CD8-positive, alpha-beta memory T cell (primary cell): ENCODE measurements around the gene LRIT3. TPM values are rescaled to one million over a fixed set of nuclear protein-coding genes. Genes with fewer than 3 reads are reported as not detected.

Experiments used
- CTCF ChIA-PET: fragments of 350-600 bp; sonication (Branson Sonifier 250); formaldehyde crosslinking; loops from one replicate; lab custom pipeline; 2021; ENCODE audit warnings: antibody characterized with exemption; lab: Charles Lee
- POLR2A ChIA-PET: fragments of 350-600 bp; sonication (Branson Sonifier 250); formaldehyde crosslinking; loops from one replicate; lab custom pipeline; 2021; ENCODE audit warnings: antibody characterized with exemption; lab: Charles Lee
- DNase-seq, 5 donors: peaks; one replicate each; pipeline versions ENCODE4 v3.0.0 to v3.0.0-alpha.2; 2020 to 2022; ENCODE audit warnings: mixed read lengths in 1 of 5
- H3K27ac ChIP-seq: one replicate; pipeline ENCODE4 v1.7.0; 2013; ENCODE audit warnings: low read depth, mild to moderate bottlenecking, low read length, moderate library complexity
- H3K27me3 ChIP-seq: 2 replicates; pipeline ENCODE4 v1.7.0; 2013; ENCODE audit warnings: low read length, mild to moderate bottlenecking; ENCODE audit not compliant: insufficient read depth, poor library complexity, severe bottlenecking
- H3K36me3 ChIP-seq: 2 replicates; pipeline ENCODE4 v1.7.0; 2013; ENCODE audit warnings: mild to moderate bottlenecking, low read length, moderate library complexity; ENCODE audit not compliant: insufficient read depth
- H3K4me1 ChIP-seq: 2 replicates; pipeline ENCODE4 v1.7.0; 2013; ENCODE audit warnings: mild to moderate bottlenecking, low read length, moderate library complexity; ENCODE audit not compliant: insufficient read depth
- H3K4me3 ChIP-seq: 2 replicates; pipeline ENCODE4 v1.7.0; 2013; ENCODE audit warnings: mild to moderate bottlenecking, low read length
- H3K9me3 ChIP-seq: 2 replicates; pipeline ENCODE4 v1.7.0; 2013; ENCODE audit warnings: mild to moderate bottlenecking, low read length
- H3K27ac Mint-ChIP-seq, 8 donors: one replicate each; pipeline ENCODE4 v1.8.0; 2020 to 2021; ENCODE audit warnings: mixed read lengths in 8 of 8, mild to moderate bottlenecking in 6 of 8, inconsistent platforms in 3 of 8, moderate library complexity in 3 of 8
- H3K27me3 Mint-ChIP-seq, 2 donors: one replicate each; pipeline ENCODE4 v1.8.0; 2020 to 2021; ENCODE audit warnings: mixed read lengths in 2 of 2, mild to moderate bottlenecking in 1 of 2, moderate library complexity in 1 of 2
- H3K36me3 Mint-ChIP-seq, 3 donors: one replicate each; pipeline ENCODE4 v1.8.0; 2020 to 2021; ENCODE audit warnings: mixed read lengths in 3 of 3, inconsistent platforms in 1 of 3, mild to moderate bottlenecking in 1 of 3
- H3K4me1 Mint-ChIP-seq, 3 donors: one replicate each; pipeline ENCODE4 v1.8.0; 2020 to 2021; ENCODE audit warnings: mixed read lengths in 3 of 3, inconsistent platforms in 1 of 3, mild to moderate bottlenecking in 1 of 3
- H3K4me3 Mint-ChIP-seq, 7 donors: one replicate each; pipeline ENCODE4 v1.8.0; 2020 to 2021; ENCODE audit warnings: mixed read lengths in 7 of 7, mild to moderate bottlenecking in 6 of 7, moderate library complexity in 4 of 7, inconsistent platforms in 2 of 7
- H3K9me3 Mint-ChIP-seq, 5 donors: one replicate each; pipeline ENCODE4 v1.8.0; 2020 to 2022; ENCODE audit warnings: mixed read lengths in 5 of 5, mild to moderate bottlenecking in 3 of 5, moderate library complexity in 2 of 5, inconsistent platforms in 1 of 5
- polyA plus RNA-seq: library from polyadenylated mRNA; unstranded; fragments of 300-500 nt; fragmentation: Illumina TruSeq; gene quantifications from one replicate; pipeline ENCODE4 v1.2.3, GENCODE V29; 2021
- total RNA-seq, 2 experiments: library from RNA; stranded (reverse); gene quantifications; one replicate each; pipeline ENCODE4 v1.2.3, GENCODE V29; 2021

The LRIT3 gene, protein sequence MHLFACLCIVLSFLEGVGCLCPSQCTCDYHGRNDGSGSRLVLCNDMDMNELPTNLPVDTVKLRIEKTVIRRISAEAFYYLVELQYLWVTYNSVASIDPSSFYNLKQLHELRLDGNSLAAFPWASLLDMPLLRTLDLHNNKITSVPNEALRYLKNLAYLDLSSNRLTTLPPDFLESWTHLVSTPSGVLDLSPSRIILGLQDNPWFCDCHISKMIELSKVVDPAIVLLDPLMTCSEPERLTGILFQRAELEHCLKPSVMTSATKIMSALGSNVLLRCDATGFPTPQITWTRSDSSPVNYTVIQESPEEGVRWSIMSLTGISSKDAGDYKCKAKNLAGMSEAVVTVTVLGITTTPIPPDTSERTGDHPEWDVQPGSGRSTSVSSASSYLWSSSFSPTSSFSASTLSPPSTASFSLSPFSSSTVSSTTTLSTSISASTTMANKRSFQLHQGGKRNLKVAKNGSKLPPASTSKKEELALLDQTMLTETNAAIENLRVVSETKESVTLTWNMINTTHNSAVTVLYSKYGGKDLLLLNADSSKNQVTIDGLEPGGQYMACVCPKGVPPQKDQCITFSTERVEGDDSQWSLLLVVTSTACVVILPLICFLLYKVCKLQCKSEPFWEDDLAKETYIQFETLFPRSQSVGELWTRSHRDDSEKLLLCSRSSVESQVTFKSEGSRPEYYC
- under 1 TPM; 0.20 to 0.24 TPM for total RNA-seq
- not detected for polyA plus RNA-seq

DNA sequence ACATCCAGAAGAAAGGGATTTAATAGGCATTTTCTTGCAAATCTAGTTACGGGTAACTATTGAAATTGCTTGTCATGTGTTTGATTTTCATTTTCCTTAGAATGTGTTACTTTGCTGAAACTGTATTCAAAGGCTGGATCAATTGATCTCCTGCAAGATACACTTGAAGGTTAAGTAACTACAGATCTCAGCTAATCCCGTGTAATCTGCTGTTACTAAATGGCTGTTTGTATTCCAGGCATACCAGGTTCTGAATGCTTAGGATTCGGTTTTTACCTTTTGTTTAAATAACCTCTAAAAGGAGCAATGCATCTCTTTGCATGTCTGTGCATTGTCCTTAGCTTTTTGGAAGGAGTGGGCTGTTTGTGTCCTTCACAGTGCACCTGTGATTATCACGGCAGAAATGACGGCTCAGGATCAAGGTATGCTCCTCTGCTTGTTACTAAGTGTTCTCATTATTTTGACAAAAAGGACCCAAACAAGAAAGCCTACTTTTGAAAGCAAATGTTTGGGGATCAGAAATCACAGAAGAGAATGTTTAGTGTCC, at the start of gene LRIT3:
LRIT3 (plus strand) TSS at position 212 of the 547 bp plus-strand sequence; CDS start at position 307, 95 bp downstream.
- no peak within 1 kb of the TSS for H3K27ac Mint-ChIP-seq
- POLR2A ChIA-PET: no interaction called here

DNA sequence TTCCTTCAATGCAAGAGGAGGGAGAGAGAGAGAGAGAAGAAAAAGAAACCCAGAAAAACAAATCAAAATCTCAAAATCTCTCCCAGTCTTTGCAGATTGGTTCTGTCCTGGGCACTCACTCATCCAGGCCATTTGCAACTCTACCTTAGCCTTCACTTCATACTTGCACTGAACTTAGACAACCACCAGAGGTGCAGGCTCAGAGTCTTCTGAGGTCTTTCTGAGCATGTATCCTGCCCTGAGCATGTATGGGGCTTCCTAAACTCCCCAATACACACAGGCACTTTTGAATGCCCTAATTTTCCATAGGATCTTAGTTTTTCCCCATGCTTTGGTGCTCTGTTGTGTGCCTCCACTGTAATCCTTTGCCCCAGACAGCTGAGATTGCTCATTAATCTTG, 49.0 kb upstream of the LRIT3 start:
- ChIA-PET POLR2A (no interaction called here), CTCF (no interaction called here)
- Mint-ChIP-seq H3K9me3 (peaks cover 14 to 21% (median 20%) of the 10 kb centered on the region in 5 donors), H3K4me3 (no peak overlapping the region), H3K27ac (no peak overlapping the region), H3K4me1 (no peaks in the 10 kb centered on the region), H3K36me3 (peaks cover 0 to 19% (median 2%) of the 10 kb centered on the region in 3 donors), H3K27me3 (peaks cover 10 to 13% of the 10 kb centered on the region in 2 donors)
- Histone ChIP-seq H3K4me3 (no peak overlapping the region), H3K27me3 (no peaks in the 10 kb centered on the region), H3K36me3 (no peaks in the 10 kb centered on the region), H3K4me1 (no peaks in the 10 kb centered on the region), H3K27ac (no peak overlapping the region), H3K9me3 (peaks cover 8% of the 10 kb centered on the region)
- no peak for DNase-seq

More for the DNA sequence above, at the start of gene LRIT3:
- Mint-ChIP-seq H3K4me3 (no peak within 1 kb of the TSS), H3K27me3 (no peaks in the 10 kb centered on the region), H3K36me3 (peaks cover 0 to 4% (median 2%) of the 10 kb centered on the region in 3 donors), H3K4me1 (peaks cover 0 to 4% (median 0%) of the 10 kb centered on the region in 3 donors), H3K9me3 (no peaks in the 10 kb centered on the region)
- Histone ChIP-seq H3K27ac (no peak within 1 kb of the TSS), H3K9me3 (no peaks in the 10 kb centered on the region), H3K4me3 (no peak within 1 kb of the TSS), H3K4me1 (no peaks in the 10 kb centered on the region), H3K27me3 (no peaks in the 10 kb centered on the region), H3K36me3 (no peaks in the 10 kb centered on the region)
- no peak for DNase-seq
- CTCF ChIA-PET: no interaction called here

DNA sequence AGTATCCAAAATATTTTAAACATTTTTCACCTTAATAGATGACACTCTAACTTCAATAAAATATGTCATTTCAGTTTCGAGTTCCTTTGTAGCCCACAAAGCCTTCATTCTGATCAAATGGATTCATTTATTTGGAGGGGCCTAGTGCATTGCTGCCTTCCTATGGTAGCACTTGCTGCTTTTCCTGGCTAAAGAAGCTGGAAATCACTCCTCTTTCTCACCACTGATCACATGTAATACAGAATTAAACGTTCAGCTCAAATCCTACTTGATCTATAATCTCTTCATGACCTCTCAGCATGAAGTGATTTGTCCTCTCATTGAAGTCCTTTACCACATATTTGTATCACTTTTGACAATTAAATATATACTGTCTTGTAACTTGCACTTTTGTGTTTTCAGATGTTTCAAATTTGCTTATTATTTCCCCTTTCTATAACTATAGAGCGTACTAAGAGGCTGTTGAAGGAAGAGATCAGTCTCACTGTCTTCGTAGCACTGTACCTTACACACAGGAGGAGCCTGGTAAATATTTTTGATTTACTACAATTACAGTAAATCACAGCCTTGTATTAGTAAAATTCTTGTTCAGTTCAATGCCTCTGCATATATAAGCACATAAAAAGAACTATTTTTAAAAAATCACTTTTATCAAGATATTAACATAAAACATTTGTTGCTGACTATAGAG, 46.7 kb upstream of the LRIT3 start:
- H3K9me3 Mint-ChIP-seq: peaks cover under 1 to 5% (median 5%) of the 10 kb centered on the region in 5 donors
- CTCF ChIA-PET: no interaction called here
- Histone ChIP-seq H3K9me3 (no peaks in the 10 kb centered on the region), H3K4me3 (no peak overlapping the region), H3K27me3 (no peaks in the 10 kb centered on the region), H3K4me1 (no peaks in the 10 kb centered on the region), H3K27ac (no peak overlapping the region), H3K36me3 (no peaks in the 10 kb centered on the region)
- DNase-seq: no peak
- H3K4me1 Mint-ChIP-seq: no peaks in the 10 kb centered on the region
- no peak overlapping the region for H3K4me3 Mint-ChIP-seq
- peaks cover 0 to 3% (median 0%) of the 10 kb centered on the region in 3 donors for H3K36me3 Mint-ChIP-seq
- peaks cover 7 to 12% of the 10 kb centered on the region in 2 donors for H3K27me3 Mint-ChIP-seq
- H3K27ac Mint-ChIP-seq: no peak overlapping the region
- POLR2A ChIA-PET: no interaction called here

DNA sequence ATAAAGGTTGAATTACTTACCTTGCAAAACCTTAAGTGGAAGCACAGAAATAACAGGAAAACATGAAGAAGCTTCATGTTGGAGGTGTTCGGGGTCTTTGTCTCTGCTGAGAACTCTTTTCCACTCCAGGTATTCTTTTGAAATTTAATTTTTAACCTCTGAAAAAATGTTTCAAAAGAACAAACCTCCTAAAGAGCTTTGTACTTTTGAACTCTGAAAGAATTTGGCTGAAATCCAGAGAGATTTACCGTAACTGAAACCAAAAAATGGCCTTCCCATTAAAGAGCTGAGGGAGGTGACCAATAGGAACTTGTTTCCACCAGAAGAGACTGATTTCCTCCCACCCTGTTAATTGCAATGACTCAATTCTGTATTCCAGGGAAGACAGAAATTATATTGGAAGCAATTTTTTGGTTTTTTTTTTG, 46.0 kb upstream of the LRIT3 start, which contains the start of gene CFI:
CFI (minus strand) TSS at position 105 of the 425 bp plus-strand sequence; CDS start at position 77, 28 bp downstream.
- Mint-ChIP-seq H3K36me3 (no peaks in the 10 kb centered on the region), H3K27ac (no peak within 1 kb of the TSS), H3K27me3 (peaks cover 7 to 15% of the 10 kb centered on the region in 2 donors), H3K4me1 (no peaks in the 10 kb centered on the region), H3K9me3 (no peaks in the 10 kb centered on the region), H3K4me3 (no peak within 1 kb of the TSS)
- Histone ChIP-seq H3K27me3 (no peaks in the 10 kb centered on the region), H3K4me3 (no peak within 1 kb of the TSS), H3K9me3 (no peaks in the 10 kb centered on the region), H3K27ac (no peak within 1 kb of the TSS), H3K4me1 (no peaks in the 10 kb centered on the region), H3K36me3 (no peaks in the 10 kb centered on the region)
- CTCF ChIA-PET: no interaction called here
- POLR2A ChIA-PET: no interaction called here
- DNase-seq: no peak

DNA sequence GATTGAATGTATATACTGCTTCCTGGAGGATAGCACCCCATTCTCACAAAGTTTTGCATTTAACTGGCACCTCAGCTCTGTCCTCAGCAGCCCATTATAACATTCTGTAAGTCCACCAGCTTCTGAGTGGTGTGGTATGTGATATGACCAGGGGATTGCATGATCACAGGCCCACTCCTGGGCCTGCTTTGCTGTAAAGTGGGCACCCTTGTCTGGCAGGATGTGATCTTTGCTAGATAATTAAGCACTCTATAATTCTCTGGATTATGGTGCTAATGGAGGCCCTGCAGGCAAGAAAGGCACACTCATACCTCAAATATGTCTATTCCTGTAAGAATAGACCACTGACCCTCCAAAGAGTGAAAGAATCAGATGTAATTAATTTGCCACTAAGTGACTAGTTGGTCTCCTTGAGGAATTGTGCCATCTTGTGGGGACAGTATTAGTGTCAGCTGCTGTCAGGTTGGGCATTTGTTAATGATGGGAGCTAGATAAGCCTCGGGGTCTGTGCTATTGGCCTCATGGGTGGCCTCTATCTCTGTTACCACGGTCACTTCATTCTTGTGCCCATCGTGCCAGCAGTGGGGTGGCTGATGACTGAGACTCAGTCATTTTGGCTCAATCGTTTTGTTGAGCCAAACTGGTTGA, 43.9 kb upstream of the LRIT3 start:
- Histone ChIP-seq H3K9me3 (no peaks in the 10 kb centered on the region), H3K4me3 (no peak overlapping the region), H3K27ac (no peak overlapping the region), H3K36me3 (no peaks in the 10 kb centered on the region), H3K27me3 (no peaks in the 10 kb centered on the region), H3K4me1 (no peaks in the 10 kb centered on the region)
- POLR2A ChIA-PET: interaction anchor here (0.6 kb wide), 1 partner anchor 1767 kb away, joined by 6 read pairs; no protein-coding TSS in a partner anchor
- H3K4me1 Mint-ChIP-seq: no peaks in the 10 kb centered on the region
- no peaks in the 10 kb centered on the region for H3K9me3 Mint-ChIP-seq
- CTCF ChIA-PET: interaction anchor here (1.0 to 1.5 kb wide), 8 partner anchors 11 to 384 kb away, joined by 3 to 6 read pairs (median 4); partner anchors contain the start of gene SEC24B
- peaks cover 4 to 14% of the 10 kb centered on the region in 2 donors for H3K27me3 Mint-ChIP-seq
- no peak overlapping the region for H3K27ac Mint-ChIP-seq
- DNase-seq: peak in 1 of 5 donors; percentile 15
- no peak overlapping the region for H3K4me3 Mint-ChIP-seq
- peaks cover 0 to 5% (median 0%) of the 10 kb centered on the region in 3 donors for H3K36me3 Mint-ChIP-seq

DNA sequence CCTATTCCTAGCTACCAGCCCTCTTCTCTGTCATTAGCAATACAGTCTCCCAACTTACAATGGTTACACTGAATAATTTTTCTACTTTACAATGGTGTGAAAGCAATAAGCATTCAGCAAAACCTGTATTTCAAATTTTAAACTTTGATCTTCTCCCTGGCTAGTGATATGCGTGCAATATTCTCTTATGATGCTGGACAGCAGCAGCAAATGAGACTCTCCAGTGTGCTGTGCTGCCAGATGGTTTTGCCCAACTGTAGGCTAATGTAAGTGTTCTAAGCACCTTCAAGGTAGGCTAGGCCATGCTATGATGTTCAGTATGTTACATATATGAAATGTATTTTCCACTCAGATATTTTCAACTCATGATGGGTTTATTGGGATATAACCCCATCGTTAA, 38.3 kb upstream of the LRIT3 start:
- Mint-ChIP-seq H3K9me3 (no peaks in the 10 kb centered on the region), H3K27ac (no peak overlapping the region), H3K27me3 (peaks cover 4 to 14% of the 10 kb centered on the region in 2 donors), H3K4me3 (no peak overlapping the region), H3K4me1 (peaks cover 2 to 3% (median 2%) of the 10 kb centered on the region in 3 donors), H3K36me3 (peaks cover 0 to 5% (median 0%) of the 10 kb centered on the region in 3 donors)
- ChIA-PET CTCF (interaction anchor here (1.4 kb wide), 1 partner anchor 377 kb away, joined by 3 read pairs; no protein-coding TSS in a partner anchor), POLR2A (no interaction called here)
- Histone ChIP-seq H3K4me1 (peaks cover 2% of the 10 kb centered on the region), H3K27ac (no peak overlapping the region), H3K36me3 (no peaks in the 10 kb centered on the region), H3K27me3 (no peaks in the 10 kb centered on the region), H3K4me3 (no peak overlapping the region), H3K9me3 (no peaks in the 10 kb centered on the region)
- DNase-seq: no peak
